OCI-LY7 (cell line): ENCODE results near the gene MN1. TPM values are rescaled to one million over a fixed set of nuclear protein-coding genes. Genes with fewer than 3 reads are reported as not detected.

Experiments
- BruUV-seq: library from RNA; stranded (reverse); fragments of 400-500 nt; replicated peaks from 2 replicates; lab custom pipeline; 2021; lab: Mats Ljungman, UMichigan
- CTCF ChIA-PET: fragments of 300-600 bp; sonication (Branson Sonifier 250); formaldehyde crosslinking; loops from one replicate; lab custom pipeline; 2022; ENCODE audit warnings: antibody characterized with exemption; ENCODE audit not compliant: unreplicated experiment; lab: Charles Lee
- POLR2A ChIA-PET: fragments of 300-600 bp; sonication (Branson Sonifier 250); formaldehyde crosslinking; loops from one replicate; lab custom pipeline; 2022; ENCODE audit warnings: antibody characterized with exemption; lab: Charles Lee
- DNase-seq: peaks from one replicate; pipeline ENCODE4 v3.0.0-alpha.2; 2015; ENCODE audit warnings: low spot score
- H2AFZ ChIP-seq: fragments of 200-600 bp; sonication (generic), shearing (Covaris generic); 2 replicates; pipeline ENCODE4 v1.6.1; 2014; ENCODE audit warnings: mild to moderate bottlenecking, antibody characterized with exemption, low read length, moderate library complexity
- H3K27ac ChIP-seq: fragments of 200-600 bp; sonication (generic); 2 replicates; pipeline ENCODE4 v1.5.1; 2014; ENCODE audit warnings: mixed run types, low read depth, mild to moderate bottlenecking, moderate library complexity, low read length, inconsistent platforms; ENCODE audit not compliant: poor library complexity, severe bottlenecking
- H3K36me3 ChIP-seq: fragments of 200-600 bp; sonication (generic); 2 replicates; pipeline ENCODE4 v1.6.1; 2014; ENCODE audit warnings: mild to moderate bottlenecking, antibody characterized with exemption, low read length, moderate library complexity, mixed read lengths; ENCODE audit not compliant: insufficient read depth
- H3K4me1 ChIP-seq: fragments of 200-600 bp; sonication (generic); 2 replicates; pipeline ENCODE4 v1.5.1; 2014; ENCODE audit warnings: mild to moderate bottlenecking, low read length; ENCODE audit not compliant: insufficient read depth, poor library complexity, severe bottlenecking
- H3K4me2 ChIP-seq: fragments of 200-600 bp; sonication (generic); 2 replicates; pipeline ENCODE4 v1.6.1; 2014; ENCODE audit warnings: mild to moderate bottlenecking, low read length
- H3K4me3 ChIP-seq: fragments of 200-600 bp; sonication (generic); 2 replicates; pipeline ENCODE4 v1.5.1; 2014; ENCODE audit warnings: mild to moderate bottlenecking, low read depth, low read length; ENCODE audit not compliant: poor library complexity, severe bottlenecking
- H3K79me2 ChIP-seq: fragments of 200-600 bp; sonication (generic); 2 replicates; pipeline ENCODE4 v1.6.1; 2016; ENCODE audit warnings: low read depth, mild to moderate bottlenecking, low read length, moderate library complexity, mixed read lengths; ENCODE audit not compliant: insufficient read depth
- H3K9me2 ChIP-seq: fragments of 200-600 bp; sonication (generic); 2 replicates; pipeline ENCODE4 v1.6.1; 2016; ENCODE audit warnings: mild to moderate bottlenecking, low read length, mixed read lengths; ENCODE audit not compliant: insufficient read depth
- H3K9me3 ChIP-seq: fragments of 200-600 bp; sonication (generic); 2 replicates; pipeline ENCODE4 v1.6.1; 2014; ENCODE audit warnings: mild to moderate bottlenecking, mixed run types, low read length, mixed read lengths
- H4K20me1 ChIP-seq: fragments of 200-600 bp; sonication (generic); 2 replicates; pipeline ENCODE4 v1.6.1; 2014; ENCODE audit warnings: mild to moderate bottlenecking, antibody characterized with exemption, low read length, moderate library complexity, mixed read lengths; ENCODE audit not compliant: insufficient read depth
- CTCF ChIP-seq: fragments of 200-600 bp; sonication (generic); conservative IDR thresholded peaks from 2 replicates; pipeline ENCODE4 v1.5.1; 2014; ENCODE audit warnings: mild to moderate bottlenecking, antibody characterized with exemption, low read length, moderate library complexity, mixed read lengths
- EZH2phosphoT487 ChIP-seq: fragments of 200-600 bp; sonication (generic); IDR thresholded peaks from 2 replicates; pipeline ENCODE4 v1.6.1; 2018; ENCODE audit warnings: low read depth, borderline replicate concordance, mild to moderate bottlenecking, mixed run types, antibody characterized with exemption, low read length, moderate library complexity, mixed read lengths
- intact Hi-C: fragments of 100-400 bp; cut with micrococcal nuclease; formaldehyde crosslinking; loops from one replicate; pipeline ENCODE4 v1.10.0; 2022; ENCODE audit not compliant: unreplicated experiment
- total RNA-seq, 2 experiments: library from RNA; depleted of rRNA in 1 of 2; stranded (reverse); fragments of >200 nt in 1 of 2; shearing (Covaris generic) in 1 of 2; gene quantifications; 2 replicates each; pipeline ENCODE4 v1.2.3, GENCODE V29; 2014 to 2022

MN1 gene
- total RNA-seq, 2 experiments from 2014 or later, result 0.47 TPM; not detected in 1

- TF ChIP-seq EZH2phosphoT487 (no peak), CTCF (no peak)
- DNase-seq, result no peak
- CTCF ChIA-PET, result no interaction called here
- no TSS peak for BruUV-seq
- Histone ChIP-seq H3K79me2 (no peaks in the 10 kb centered on the region), H4K20me1 (no peaks in the 10 kb centered on the region), H2AFZ (no peak overlapping the region), H3K27ac (no peak overlapping the region), H3K9me3 (no peaks in the 10 kb centered on the region), H3K4me1 (no peaks in the 10 kb centered on the region), H3K9me2 (no peaks in the 10 kb centered on the region), H3K36me3 (no peaks in the 10 kb centered on the region), H3K4me3 (no peak overlapping the region), H3K4me2 (no peak overlapping the region)
- POLR2A ChIA-PET, result no interaction called here
- intact Hi-C loops, result no loop called here
These were observed 46.6 kb downstream of the MN1 start for GRCh38 chr22:27754888-27755480.

DNA sequence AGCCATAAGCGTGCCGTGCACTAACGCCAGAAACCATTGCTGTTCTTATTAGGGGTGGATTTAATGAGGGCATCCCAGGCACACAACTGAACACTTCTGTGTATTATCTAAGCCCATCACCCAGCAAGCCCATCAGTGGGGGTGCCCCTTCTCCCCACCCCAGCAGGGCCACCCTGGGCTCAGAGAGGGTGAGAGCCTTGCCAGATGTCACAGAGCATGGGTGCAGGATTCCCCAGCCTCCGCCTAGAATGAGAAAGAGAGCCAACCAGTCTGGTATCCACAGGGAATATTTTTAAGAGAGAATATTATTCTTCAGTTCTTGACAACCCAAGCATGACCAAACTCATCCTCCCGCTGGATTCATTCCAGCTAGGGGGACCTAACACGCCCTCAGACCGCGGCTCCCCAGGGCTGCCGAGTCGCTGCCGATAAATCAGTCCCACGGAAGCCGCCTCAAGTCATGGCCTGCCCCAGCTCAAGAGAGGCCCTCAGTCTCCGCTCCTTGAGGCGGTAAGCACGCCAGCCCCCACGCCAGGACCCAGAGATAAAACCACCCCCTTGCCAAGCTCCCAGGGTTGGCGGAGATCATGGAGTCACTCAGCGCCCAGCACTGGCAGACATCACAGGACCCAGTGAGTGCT lies 47.2 kb downstream of the MN1 start:
- CTCF ChIA-PET, result no interaction called here
- H3K4me3 ChIP-seq, result no peak overlapping the region

More for the DNA sequence above, 47.2 kb downstream of the MN1 start:
- no peaks in the 10 kb centered on the region for H3K4me1 ChIP-seq
- DNase-seq, result no peak
- H3K36me3 ChIP-seq, result no peaks in the 10 kb centered on the region
- BruUV-seq, result no TSS peak
- POLR2A ChIA-PET, result no interaction called here
- no peak overlapping the region for H2AFZ ChIP-seq
- H3K9me2 ChIP-seq, result no peaks in the 10 kb centered on the region
- H4K20me1 ChIP-seq, result no peaks in the 10 kb centered on the region
- no peak overlapping the region for H3K4me2 ChIP-seq
- H3K27ac ChIP-seq, result no peak overlapping the region
- no peak for TF ChIP-seq CTCF
- intact Hi-C loops, result no loop called here
- H3K79me2 ChIP-seq, result no peaks in the 10 kb centered on the region
- no peaks in the 10 kb centered on the region for H3K9me3 ChIP-seq
